ENCODE measurements around the gene LDLRAD3.
A peak's percentile ranks its signal among the peaks of the same experiment; 100 is the strongest.

Gene LDLRAD3

DNA sequence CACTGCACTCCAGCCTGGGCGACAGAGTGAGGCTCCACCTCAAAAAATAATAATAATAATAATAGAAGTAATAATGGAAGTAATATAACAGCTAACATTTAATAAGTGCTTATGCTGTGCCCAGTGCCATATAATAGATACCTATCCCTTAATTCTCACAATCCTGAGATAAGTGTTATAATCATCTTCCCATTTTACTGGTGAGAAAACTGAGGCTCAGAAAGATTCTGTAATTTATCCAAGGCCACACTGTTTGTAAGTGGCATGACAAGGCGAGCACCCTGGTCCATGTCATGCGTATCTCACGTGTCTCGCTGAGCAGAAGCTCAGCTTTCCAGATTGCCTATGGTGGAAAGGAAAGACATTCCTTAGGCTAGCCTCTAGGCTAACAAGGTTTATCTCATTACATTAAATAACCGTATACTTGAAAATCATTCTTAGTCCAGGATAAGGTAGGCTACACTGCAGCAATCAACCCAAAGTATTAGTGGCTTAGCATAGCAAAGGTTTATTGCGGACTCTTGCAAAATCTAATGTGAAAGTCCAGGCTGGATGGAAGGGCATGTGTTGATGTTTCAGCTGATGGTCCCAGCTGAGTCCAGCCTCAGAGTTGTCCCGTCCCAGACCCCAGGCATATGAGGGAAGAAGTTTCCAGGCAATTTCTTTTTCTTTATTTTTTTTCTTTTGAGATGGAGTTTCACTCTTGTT, 15.0 kb upstream of the LDLRAD3 start:
- DNase-seq = no peak

DNA sequence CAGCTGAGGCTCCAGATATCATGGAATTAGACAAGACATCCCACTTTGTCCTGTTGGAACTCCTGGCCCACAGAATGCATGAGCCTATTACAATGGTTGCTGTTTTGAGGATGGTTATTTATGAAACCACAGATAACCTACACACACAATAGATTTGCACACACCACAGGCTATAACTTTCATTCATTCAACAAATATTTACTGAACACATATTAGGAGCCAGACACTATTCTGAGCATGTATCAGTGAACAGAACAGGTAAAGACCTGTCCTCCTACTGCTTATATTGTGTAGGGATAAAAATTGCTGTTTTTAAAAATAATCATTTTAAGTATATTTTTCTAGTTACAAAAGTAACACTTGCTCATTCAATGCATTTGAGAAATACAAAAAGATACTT, 13.4 kb upstream of the LDLRAD3 start:
- DNase-seq = no peak

DNA sequence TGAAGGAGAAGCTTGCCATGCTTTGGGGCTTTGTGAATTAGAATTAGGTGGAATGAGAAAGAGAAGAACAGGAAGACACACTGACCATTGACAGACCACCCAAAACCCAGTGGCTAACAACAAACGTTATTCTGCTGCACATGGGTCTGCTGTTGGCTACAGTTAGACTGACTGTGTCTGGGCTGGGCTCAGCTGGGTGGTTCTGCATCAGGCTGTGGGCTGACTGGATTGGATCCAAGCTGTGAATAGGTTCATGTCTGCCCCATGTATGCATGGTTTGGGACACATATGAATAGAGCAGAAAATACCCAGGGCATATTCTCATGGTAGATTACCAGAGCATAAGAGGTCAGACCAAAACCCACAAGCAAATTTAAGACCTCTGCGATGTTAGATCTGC, 11.7 kb upstream of the LDLRAD3 start:
- no peak for DNase-seq

DNA sequence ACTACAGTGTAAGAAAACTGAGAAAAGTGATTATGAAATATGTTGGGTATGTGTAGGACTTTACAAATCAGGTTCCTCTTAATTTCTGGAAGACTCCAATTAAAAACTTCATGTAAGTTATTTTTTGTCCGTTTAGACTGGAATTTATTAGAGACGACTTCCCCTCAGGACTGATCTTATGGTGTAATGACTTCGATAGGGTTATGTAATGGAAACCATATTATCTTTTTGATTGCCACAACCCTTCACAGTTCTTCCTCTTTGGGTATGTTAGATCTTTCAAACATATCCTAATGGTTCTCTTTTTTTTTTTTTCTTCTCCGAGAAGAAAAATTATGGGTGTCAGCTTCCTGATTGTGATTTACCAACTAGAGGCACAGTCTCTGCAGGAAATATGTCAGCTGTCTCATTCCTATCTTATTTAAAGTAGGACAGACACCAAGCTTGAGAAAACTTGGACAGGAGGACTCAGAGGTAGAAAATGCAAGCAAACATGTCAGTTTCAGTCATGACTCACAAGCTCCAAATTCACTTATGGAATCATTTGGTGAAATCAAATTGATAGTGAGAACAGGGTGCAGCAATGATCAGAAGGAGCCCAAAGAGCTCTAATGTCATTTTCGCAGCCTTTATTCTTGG, 11.1 kb upstream of the LDLRAD3 start:
- DNase-seq = no peak

DNA sequence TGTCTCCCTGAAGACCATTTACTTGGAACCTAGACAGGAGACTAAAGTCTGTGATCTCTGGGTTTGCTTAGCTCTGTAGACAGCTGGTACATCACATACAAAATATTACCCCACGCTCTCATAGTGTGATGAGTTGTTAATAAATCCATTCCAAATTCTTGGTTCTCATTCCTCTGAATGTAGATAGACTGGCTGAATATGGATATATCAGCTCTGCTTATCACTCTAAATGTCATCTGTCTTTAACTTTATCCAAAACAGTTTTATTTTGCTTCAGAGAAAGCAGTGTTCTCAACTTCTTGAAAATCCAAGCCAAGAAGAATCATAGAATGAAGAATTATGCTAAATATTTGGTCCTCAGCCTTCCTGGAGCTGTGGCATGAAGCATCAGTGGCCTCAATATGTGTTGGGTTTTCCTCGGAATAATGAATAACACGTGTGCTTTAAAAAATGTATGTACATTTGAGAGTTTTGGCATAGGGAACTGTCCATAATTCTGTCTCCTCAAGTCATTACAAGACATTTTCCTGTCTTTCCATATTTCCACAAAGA, 10.5 kb upstream of the LDLRAD3 start:
- DNase-seq = no peak

DNA sequence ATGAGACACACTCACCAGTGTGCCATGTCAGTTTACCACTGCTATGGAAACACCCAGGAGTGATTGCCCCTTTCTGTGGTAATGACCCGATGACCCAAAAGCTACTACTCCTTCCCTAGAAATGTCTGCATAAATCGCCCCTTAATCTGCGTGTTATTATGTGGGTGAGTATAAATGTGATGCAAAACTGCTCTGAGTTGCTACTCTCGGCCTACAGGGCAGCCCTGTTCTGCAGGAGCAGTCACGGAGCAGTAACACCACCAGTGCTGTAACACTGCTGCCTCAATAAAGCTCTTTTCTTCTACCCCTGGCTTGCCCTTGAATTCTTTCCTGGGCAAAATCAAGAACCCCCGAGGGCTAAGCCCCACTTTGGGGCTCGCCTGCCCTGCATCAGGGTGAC, 9.6 kb upstream of the LDLRAD3 start:
- DNase-seq = no peak

DNA sequence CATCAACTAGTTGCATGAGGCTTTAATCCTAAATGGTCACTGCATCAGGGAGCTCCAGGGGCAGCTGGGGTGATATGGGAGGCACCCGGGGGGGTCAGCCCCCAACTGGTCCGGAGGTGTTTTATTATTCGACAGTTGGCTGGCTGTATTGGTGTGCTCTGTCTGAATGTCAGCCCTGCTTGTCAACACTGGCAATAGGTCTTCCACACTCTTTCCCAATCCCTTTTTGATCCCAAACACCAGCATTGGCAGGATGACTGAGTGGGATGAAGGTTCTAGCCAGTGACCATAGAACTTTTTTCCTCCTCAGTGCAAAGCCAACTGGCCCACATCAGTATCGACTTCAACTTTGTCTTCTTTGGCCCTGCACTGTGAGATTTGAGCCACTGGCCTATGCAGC, 8.9 kb upstream of the LDLRAD3 start:
- DNase-seq = no peak

DNA sequence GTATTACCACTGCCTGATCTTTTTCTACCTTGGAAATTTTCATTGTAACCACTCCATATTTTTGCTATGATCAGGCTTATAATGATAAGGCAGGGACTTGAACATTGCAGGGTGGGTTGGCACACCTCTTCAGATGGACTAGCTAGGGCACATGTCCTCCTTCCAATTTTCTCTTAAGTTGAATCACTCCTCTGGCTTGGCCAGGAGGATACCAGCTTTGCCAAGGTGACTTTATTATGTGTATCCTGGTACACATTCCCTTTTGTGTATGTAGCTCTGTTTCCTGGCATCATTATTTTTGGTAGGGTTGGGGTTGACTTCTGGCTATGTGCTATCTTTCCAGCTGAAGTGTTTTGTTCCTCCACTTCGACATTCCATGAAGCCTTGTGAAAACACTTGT, 8.5 kb upstream of the LDLRAD3 start:
- DNase-seq = no peak

DNA sequence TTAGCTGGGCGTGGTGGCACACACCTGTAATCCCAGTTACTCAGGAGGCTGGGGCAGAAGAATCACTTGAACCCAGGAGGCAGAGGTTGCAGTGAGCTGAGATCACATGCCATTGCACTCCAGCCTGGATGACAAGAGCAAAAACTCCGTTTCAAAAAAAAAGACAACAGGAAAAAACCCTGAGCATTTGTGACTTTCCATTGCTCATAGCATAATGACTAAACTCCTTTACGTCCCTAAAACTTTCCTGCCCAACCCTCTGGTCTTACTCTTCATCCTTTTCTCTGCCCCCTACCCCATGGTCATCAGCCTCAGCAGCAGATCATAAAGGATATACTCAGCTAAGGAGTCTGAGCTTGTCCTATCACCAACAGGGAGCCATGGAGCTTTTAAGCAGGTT, 6.8 kb upstream of the LDLRAD3 start:
- no peak for DNase-seq

DNA sequence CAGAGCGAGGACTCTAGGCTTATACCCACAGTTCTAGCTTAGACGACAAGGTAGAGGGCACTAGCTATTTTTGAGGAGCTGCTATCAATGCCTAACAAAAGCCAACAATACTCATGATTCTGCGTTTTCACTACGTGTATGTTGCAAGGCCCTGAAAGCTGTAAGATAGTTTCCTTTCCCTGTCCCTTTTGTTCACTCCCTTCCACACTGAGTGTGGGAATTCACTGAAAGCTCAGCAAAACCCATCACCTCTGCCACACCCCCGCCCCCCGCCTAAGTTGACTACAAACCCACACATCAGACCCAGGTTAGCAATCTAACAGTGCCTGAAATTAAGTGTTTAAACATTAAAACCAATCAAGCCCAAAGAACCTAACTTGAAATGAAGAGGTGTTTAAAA, 6.2 kb upstream of the LDLRAD3 start:
- DNase-seq = no peak

DNA sequence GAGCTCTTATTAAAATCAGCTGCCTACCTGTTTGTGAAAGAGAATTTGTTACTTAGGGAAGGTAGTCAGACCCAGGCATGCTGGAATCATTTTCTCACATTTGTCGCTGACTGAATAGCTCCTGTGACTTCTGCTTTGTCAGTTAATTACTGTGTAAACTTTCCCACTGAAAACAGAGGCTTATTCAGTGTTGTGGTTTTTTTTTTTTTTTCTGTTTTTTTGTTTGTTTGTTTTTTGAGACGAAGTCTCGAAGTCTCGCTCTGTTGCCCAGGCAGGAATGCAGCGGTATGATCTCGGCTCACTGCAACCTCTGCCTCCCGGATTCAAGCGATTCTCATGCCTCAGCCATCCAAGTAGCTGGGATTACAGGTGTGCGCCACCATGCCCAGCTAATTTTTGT, 5.6 kb upstream of the LDLRAD3 start:
- DNase-seq = peak; percentile 20

DNA sequence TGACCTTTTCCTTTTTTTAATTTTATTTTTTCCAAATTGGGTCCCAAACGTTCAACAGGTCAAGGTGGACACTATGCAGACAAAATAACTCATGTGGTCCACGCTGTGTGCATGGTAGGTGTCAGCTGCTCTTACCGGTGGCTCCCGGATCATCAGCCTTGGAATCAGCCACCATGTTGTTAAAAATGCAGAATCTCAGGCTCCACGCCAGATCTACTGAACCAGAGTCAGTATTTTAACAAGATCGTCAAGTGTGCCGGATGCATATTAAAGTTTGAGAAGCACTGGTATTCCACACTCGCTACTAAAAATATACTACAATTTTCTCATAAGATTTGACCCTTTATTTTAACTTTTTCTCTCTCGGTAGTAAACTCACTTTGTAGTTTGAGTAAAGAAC, 553 bp upstream of the LDLRAD3 start:
- DNase-seq = no peak

DNA sequence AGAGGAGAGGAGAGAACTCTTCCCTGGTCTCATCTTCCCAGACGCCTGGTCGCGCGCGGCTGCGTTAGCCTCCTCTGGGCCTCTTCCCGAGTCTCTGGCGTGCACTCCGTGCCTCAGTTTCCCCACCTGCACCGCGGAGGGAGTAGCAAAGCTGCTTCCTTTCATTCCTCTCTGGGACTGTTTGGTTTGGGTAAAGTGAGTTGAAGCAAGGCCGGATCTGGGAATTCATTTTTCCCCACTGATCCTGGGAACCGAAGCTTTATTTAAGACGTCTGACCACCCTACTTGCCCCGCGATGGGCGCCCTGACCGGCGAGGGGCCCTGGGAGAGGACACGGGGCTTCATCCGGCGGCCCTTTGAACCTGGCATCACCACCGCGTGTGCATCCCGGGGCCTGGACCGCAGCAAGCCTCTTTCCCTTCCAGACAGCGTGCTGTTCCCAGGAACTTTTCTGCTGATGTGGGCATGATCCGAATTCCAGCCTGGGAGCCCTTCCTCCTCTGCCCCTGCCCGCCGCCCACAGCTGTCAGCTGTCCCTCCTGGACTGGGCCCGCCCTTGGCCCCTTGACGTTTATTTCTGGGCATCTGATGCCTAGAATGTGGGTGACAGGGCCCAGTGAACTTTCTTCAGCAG, 758 bp downstream of the LDLRAD3 start:
- no peak for DNase-seq

DNA sequence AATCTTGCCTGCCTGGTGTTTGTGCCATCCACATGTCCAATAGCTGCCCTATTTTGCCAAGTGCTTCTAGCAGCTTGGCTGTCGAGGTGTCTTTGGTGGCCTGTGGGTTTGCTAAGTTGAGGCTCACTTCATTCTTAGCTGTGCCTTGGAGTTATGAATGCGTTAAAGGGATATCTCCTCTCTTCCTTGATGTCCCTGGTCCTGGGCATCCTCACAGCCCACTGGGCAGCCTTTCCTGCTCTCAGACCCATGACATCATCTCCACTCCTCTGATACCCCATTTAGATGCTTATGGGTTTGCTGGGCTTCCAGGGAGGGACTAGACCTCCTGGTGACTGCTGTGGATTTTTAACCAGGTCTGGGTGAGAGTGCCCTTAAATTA, 1.3 kb downstream of the LDLRAD3 start:
- no peak for DNase-seq

DNA sequence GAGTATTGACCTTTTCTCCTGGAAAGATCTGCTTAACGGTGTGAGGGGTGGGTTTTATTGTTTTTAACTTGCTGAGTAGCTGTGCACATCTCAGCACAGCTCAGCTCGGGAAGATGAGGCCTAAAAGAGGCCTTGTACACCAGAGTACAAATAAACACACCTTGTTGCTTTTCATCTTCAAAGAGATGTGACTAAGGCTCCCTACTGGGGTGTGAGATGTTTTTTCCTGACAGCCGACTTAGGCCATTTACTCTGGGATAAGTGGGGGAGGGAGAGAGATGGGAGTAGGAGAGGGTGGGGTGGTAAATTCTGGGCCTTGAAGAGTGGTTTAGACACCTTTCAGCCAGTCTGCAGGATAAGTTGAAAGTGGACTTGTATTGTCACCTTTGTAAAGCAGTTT, 2.9 kb downstream of the LDLRAD3 start:
- DNase-seq = no peak

DNA sequence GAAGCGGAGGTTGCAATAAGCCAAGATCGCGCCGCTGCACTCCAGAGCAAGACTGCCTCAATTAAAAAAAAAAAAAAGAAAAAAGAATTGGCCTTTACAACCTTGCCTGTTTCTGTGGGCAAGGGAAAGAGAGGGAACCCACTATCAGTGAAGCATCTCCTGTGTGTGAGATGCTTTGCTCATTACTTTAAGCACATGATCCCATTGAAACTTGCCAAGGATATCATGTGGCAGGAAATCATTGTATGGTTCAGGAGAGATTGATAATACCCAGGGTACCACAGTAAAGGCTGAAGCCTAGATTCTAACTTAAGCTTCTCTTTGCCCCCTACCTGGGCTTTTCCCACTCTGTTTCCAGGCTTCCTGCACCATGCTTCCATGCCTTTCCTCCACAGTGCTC, 3.6 kb downstream of the LDLRAD3 start:
- no peak for DNase-seq

DNA sequence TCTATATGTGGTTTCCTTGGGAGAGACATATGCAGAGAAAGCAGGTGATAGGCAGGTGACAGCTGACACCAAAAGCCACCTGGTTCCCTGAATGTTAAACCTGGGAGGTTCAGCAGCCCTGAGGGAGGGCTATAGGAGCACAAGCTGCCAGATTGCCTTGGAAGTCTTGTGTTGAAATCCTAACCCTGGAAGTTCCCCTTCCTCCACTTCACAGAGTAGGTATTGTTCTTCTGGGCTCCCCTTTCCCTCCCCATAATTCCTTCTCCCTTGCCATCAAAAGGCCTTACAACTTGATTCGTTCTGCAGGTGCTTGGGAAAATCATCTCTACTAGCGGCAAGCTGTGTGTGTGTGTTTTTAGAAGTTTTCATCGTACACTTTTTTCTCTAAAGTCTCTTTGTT, 5.4 kb downstream of the LDLRAD3 start:
- no peak for DNase-seq

DNA sequence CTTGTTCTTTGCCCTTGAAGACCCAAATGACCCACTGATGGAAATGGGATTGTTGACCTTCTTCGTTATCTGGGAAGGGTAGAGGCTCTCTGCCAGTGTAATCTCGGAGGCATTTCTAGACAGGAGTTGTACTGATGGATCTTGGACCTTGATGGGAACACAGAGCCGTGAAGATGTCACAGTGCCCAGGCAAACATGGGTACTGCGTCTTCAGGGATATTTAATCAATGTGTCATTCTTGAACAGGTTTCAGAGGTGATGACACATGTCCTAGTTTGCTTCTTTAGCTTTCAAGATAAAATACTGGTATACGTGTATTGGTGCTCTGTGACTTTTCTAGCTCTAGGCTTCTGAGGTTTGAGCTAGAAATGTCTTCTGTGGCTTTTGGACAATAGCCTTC, 6.2 kb downstream of the LDLRAD3 start:
- DNase-seq = no peak

DNA sequence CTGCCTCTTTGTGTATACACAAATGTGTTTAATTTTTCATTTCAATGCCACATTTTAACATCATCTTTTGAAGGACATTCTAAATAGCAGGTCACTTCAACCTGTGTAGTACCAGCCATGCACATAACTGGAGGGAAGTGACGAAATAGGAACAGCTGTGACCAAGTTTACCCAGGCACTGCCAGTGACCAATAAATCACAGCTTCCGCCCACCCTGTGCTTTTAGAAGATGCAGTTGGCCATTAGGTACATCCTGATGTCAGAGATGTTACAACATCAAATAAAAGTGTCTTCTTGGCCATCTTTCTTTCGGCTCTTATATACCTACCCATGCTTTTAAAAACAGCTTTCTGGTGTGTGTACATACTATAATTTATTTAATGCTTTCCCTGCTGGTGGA, 7.8 kb downstream of the LDLRAD3 start:
- no peak for DNase-seq

DNA sequence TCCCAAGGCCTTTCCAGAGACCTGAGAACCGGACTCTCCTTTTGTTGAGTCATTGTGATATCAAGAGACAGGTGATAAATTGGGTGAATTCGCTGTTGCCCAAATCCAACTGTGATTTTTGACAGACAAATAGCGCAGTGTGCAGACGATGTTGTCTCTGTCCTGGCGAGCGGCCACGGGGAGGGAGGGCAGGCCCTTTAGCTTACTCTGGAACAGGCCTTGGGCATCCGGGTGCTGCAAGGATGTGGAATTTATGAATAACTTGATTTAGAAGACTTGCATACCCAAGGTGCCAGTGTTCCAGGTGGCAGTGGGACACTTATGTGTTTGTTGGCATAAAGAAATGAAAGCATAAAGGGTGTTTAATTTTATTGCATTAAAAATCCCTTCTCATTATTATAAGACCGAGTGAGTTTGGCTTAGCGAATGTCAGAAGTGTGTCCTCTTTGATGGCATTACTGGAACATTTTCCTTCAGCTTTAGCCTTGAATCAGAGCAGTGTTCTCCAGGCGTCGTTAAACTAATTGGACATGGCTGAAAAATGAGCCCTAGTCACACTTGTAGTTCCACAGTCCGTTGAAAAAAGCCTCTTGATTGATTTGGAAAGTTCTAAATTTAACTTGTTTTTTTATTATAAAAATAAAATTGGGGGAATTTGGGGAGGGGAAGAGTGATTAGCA, 9.4 kb downstream of the LDLRAD3 start:
- peak; percentile 72 for DNase-seq

DNA sequence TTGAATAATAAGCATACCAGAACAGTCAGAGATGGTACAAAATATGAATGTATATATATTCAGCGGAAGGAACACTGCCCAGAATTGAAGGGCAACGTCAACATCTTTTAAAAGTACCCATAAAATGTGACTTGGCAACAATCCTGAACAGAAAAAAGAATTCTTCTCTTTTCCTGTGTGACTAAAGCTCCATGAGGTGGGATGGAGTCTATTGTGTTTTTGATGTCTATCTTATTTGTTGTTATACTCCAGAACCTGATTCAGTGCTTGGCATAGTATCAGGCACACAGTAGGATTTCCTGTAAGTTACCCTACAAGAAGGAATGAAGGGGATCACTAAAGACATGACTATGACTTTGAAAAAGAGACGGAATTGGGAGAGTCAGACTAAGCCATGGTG, 10.3 kb downstream of the LDLRAD3 start:
- no peak for DNase-seq

DNA sequence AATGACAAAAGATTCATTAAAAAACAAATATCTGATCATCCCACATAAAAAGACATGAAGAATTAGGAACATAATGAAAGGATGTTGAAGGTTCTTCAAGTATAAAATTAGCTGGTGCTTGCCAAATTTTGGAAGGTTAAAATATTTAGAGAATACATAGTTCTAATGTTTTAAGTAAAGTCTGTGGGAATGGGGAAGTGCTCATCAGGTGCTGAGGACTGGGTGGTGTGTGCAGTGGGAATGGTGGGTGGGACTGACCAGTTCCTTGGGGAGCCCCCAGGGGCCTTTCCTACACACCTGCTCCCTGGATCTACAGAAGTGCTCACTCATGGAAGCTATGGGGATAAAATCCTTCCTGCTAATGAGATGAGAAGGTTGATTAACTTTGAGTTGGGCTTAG, 11.8 kb downstream of the LDLRAD3 start:
- DNase-seq = no peak

DNA sequence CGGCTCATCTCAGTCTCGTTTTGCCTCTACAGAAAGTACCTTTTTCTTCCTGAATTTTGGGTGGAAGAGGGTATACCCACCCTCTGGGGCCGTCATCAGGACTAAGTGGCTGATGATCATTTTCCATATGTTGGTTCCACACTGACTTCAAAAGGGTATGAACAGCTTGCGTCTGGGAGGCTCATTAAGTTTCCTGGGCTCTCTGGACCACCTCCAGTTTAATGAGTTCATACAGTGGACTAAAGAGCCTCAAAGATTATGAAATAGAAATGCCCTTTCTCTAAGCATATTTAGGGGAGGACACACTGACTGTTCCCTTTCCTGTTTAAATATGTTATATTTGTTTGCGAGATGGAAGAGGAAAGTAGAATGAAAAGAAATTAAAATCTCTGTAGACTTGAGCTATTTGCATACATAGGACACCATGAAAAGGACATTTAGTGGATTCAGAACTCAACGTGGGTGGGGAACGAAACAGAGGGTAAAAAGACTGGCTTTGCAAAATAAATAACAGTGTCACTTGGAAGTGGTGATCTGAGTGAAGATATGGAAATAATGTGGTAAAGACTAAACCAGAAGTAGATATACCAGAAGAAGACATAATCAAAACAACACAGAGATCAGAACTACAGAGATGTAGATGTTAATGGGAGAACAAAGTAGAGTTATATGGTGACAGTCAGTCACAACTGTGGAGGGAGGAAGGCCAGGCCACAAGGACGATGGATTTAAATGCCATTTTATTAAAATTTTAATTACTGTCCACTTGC, 18.7 kb downstream of the LDLRAD3 start:
- no peak for DNase-seq
